ENCODE results near the gene SEMA3B. TPM values are rescaled to one million over a fixed set of nuclear protein-coding genes. Genes with fewer than 3 reads are reported as not detected.
A peak's percentile ranks its signal among the peaks of the same experiment; 100 is the strongest.
"Not testable (repeated sequence)": the region's sequence is repeated elsewhere in the genome, so short reads cannot be mapped to it uniquely, and the experiment has no call there.

The SEMA3B gene
- polyA plus RNA-seq, 3 donors: 0.56 TPM; not detected in 2

GRCh38 chr3:50243543-50243895 is 25.4 kb upstream of the SEMA3B start:
- 84% methylated on average over 4 of the region's 4 CpGs for WGBS (ENCODE audit: insufficient coverage)
- Histone ChIP-seq H3K36me3 (replicated peaks in 1 of 2; ENCODE audit: control insufficient read depth in 1 of 2, insufficient read depth in 2 of 2, low read length in 2 of 2) (peaks cover 37 to 39% of the 10 kb centered on the region in 2 donors), H3K9ac (ENCODE audit: insufficient read depth, low read length, poor library complexity, severe bottlenecking) (peak overlapping the region; percentile 97), H3K27ac (ENCODE audit: low read depth in 1 of 2, low read length in 2 of 2) (peak overlapping the region; percentile 98 to 100), H3K4me3 (replicated peaks in 1 of 3; ENCODE audit: low read depth in 2 of 3, low read length in 3 of 3) (peak overlapping the region in 2 of 3 experiments; percentile 38 to 73), H3K4me1 (ENCODE audit: control insufficient read depth in 1 of 2, insufficient read depth in 2 of 2, low read length in 2 of 2) (peaks cover 99 to 100% of the 10 kb centered on the region in 2 donors), H3K79me2 (ENCODE audit: insufficient read depth, low read length) (peaks cover 100% of the 10 kb centered on the region), H3K27me3 (ENCODE audit: control insufficient read depth in 2 of 2, insufficient read depth in 2 of 2, low read length in 2 of 2) (no peaks in the 10 kb centered on the region), H3K4me2 (replicated peaks; ENCODE audit: extremely low read depth, low read length, poor library complexity, severe bottlenecking) (peak overlapping the region; percentile 77), H3K9me3 (replicated peaks in 1 of 2; ENCODE audit: control insufficient read depth in 1 of 2, insufficient read depth in 1 of 2, low read length in 2 of 2) (no peaks in the 10 kb centered on the region), H4K20me1 (ENCODE audit: insufficient read depth, low read length) (peaks cover 92% of the 10 kb centered on the region), H2AFZ (ENCODE audit: insufficient read depth, low read depth, low read length, poor library complexity, severe bottlenecking) (no peak overlapping the region)
- Mint-ChIP-seq H3K27ac (peak overlapping the region; percentile 96 to 98 (median 98)), H3K27me3 (ENCODE audit: low read depth in 3 of 3) (peaks cover 0 to 3% (median 0%) of the 10 kb centered on the region in 3 donors), H3K4me3 (peak overlapping the region; percentile 70 to 84), H3K4me1 (peaks cover 98% of the 10 kb centered on the region), H3K9me3 (peaks cover 0 to 2% (median 0%) of the 10 kb centered on the region in 7 donors), H3K36me3 (peaks cover 38 to 80% of the 10 kb centered on the region in 2 donors)
- intact Hi-C loops (cut with micrococcal nuclease): loop anchor here in 1 of 2 donors (1.0 kb wide), 1 partner anchor 9 kb away; no protein-coding TSS in a partner anchor
- TF ChIP-seq CTCF (IDR thresholded peaks at IDR 0.05): no peak
- no peak for DNase-seq

- Histone ChIP-seq H3K79me2 (ENCODE audit: insufficient read depth, low read length) (peaks cover 100% of the 10 kb centered on the region), H3K9ac (ENCODE audit: insufficient read depth, low read length, poor library complexity, severe bottlenecking) (peak overlapping the region; percentile 97), H3K4me1 (ENCODE audit: control insufficient read depth in 1 of 2, insufficient read depth in 2 of 2, low read length in 2 of 2) (peaks cover 99 to 100% of the 10 kb centered on the region in 2 donors), H4K20me1 (ENCODE audit: insufficient read depth, low read length) (peaks cover 92% of the 10 kb centered on the region), H3K36me3 (replicated peaks in 1 of 2; ENCODE audit: control insufficient read depth in 1 of 2, insufficient read depth in 2 of 2, low read length in 2 of 2) (peaks cover 38 to 41% of the 10 kb centered on the region in 2 donors), H3K4me2 (replicated peaks; ENCODE audit: extremely low read depth, low read length, poor library complexity, severe bottlenecking) (peak overlapping the region; percentile 77), H3K27ac (ENCODE audit: low read depth in 1 of 2, low read length in 2 of 2) (peak overlapping the region; percentile 98 to 100), H3K4me3 (replicated peaks in 1 of 3; ENCODE audit: low read depth in 2 of 3, low read length in 3 of 3) (peak overlapping the region in 1 of 3 experiments; percentile 73)
- H2AFZ ChIP-seq (ENCODE audit: insufficient read depth, low read depth, low read length, poor library complexity, severe bottlenecking); H3K27me3 Mint-ChIP-seq (ENCODE audit: low read depth in 3 of 3); H3K9me3 ChIP-seq (replicated peaks in 1 of 2; ENCODE audit: control insufficient read depth in 1 of 2, insufficient read depth in 1 of 2, low read length in 2 of 2); H3K9me3 Mint-ChIP-seq; H3K27me3 ChIP-seq (ENCODE audit: control insufficient read depth in 2 of 2, insufficient read depth in 2 of 2, low read length in 2 of 2): not testable (repeated sequence)
- H3K27ac Mint-ChIP-seq: peak overlapping the region; percentile 96 to 98 (median 98)
- peaks cover 91% of the 10 kb centered on the region for H3K4me1 Mint-ChIP-seq
- DNase-seq: peak in 2 of 3 donors; percentile 51 to 57
- intact Hi-C loops (cut with micrococcal nuclease): loop anchor here in 1 of 2 donors (1.0 kb wide), 1 partner anchor 14 kb away; no protein-coding TSS in a partner anchor
- peaks cover 32 to 78% of the 10 kb centered on the region in 2 donors for H3K36me3 Mint-ChIP-seq
- no CpG with 5 or more reads among the region's 6 CpGs for WGBS (ENCODE audit: insufficient coverage)
- H3K4me3 Mint-ChIP-seq: peak overlapping the region; percentile 69 to 74
Observed at GRCh38 chr3:50244813-50245212, 24.1 kb upstream of the SEMA3B start.

Data from CD14-positive monocyte (primary cell).